GM18907 (cell line): ENCODE results near the gene HSD17B14.
"Not testable (repeated sequence)": the region's sequence is repeated elsewhere in the genome, so short reads cannot be mapped to it uniquely, and the experiment has no call there.

ENCODE experiments used
- ATAC-seq: cut with Tn5 transposase; IDR thresholded peaks from one replicate; pipeline ENCODE4 v1.9.1; 2021; ENCODE audit warnings: mild to moderate bottlenecking, moderate library complexity; ENCODE audit not compliant: unreplicated experiment

Gene HSD17B14

GRCh38 chr19:48836089-48837017 is at the start of gene HSD17B14:
HSD17B14 (minus strand) TSS chr19:48836491; CDS start chr19:48836411, 80 bp downstream.
- ATAC-seq = peak; percentile 21

- no peak for ATAC-seq
Observed at GRCh38 chr19:48883726-48884125, 47.4 kb upstream of the HSD17B14 start.

DNA sequence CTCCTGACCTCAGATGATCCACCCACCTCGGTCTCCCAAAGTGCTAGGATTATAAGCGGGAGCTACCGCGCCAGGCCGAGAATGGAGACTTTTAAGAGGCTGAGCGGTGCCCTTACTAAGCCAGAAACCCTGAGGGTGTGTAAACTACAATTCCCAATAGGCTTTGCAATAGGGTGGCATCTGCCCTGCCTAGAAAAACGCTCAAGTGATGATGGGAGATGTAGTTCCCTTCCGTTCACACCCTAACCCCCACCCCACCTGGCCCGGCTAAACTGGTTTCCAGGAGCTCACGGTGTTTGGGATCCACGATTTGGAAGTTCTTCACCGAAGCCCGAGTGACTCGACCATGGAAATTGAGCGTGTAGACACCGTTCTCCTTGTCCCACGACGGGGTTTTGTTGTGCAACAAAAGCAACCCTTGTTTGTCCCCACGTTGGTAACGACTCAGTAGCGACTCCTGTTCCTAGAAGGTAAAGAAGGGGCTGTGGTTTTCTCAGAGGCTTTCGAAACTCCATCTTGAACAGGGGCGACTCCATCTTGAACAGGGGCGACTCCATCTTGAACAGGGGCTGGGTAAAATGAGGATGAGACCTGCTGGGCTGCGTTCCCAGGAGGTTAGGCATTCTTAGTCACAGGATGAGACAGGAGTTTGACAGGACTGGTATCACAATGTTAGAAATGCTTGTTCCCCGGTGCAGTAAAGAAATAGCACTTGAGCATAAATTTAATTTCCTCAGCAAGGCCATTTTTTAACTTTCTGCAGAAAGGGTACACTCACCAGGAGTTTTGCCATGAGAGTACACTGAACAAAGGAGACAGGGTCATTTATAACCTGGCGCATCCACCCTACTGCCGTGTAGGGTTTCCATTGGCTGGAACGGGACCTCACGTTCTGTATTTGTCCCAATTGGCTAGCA is 45.7 kb upstream of the HSD17B14 start:
- no peak for ATAC-seq

- ATAC-seq = not testable (repeated sequence)
Observed at GRCh38 chr19:48879696-48880095, 43.4 kb upstream of the HSD17B14 start.

DNA sequence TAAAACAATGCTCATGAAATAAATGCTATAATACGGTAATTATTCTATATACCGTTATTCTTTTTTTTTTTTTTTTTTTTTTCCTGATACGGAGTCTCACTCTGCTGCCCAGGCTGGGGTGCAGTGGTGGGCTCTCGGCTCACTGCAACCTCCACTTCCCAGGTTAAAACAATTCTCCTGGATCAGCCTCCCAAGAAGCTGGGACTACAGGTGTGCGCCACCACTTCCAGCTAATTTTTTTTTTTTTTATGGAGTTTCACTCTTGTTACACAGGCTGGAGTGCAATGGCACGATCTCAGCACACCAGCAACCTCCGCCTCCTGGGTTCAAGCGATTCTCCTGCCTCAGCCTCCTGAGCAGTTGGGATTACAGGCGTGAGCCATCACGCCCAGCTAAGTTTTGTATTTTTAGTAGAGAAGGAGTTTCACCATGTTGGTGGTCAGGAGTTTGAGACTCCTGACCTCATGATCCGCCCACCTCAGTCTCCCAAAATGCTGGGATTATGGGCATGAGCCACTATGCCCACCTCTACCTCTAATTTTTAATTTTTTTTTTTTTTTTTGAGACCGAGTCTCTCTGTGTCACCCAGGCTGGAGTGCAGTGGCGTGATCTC is 42.8 kb upstream of the HSD17B14 start:
- ATAC-seq = no peak

DNA sequence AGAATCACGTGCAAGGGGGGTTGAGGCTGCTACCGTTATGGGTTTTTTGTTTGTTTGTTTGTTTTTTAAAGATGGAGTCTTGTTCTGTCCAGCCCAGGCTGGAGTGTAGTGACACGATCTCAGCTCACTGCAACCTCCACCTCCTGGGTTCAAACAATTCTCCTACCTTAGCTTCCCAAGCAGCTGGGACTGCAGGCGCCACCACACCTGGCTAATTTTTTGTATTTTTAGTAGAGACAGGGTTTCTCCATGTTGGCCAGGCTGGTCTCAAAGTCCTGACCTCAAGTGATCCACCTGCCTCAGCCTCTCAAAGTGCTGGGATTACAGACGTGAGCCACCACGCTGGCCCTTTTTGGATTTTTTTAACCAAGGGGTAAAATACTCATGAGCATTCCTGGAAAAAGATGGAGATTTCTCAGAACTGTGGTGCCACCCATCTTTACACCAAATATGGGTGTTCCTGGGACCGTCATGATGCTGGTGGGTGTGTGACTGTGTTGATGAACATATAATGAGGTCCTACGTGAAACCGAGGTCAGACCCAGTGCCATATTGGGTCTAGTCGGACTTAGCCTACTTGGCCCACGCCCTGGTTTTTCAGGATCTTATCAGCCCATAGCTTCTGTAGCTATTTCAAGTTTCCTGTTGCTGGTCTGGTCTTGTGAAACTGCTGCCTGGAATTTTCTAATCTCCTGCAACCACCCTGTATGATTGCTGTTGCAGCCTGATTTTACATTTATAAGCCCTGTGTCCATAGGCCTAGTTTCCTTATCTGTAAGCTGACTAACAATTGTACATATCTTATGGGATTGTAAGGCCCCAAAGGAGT is 42.1 kb upstream of the HSD17B14 start:
- ATAC-seq = no peak

DNA sequence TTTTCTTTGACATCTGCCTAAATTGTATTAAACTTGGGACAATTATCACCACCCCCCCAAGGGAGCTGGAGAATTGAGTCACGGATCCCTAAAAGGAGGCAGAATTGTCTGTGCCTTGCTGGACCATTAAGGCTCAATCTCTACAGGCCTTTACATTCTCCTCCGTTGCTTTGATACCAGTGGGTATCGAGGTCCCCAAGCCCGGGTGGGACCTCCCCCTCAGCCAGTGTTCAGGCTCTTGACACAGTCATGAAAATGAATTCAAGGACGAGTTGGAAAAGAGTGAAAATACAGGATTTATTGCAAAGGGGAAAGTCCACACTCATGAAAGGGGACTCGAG is 41.5 kb upstream of the HSD17B14 start:
- ATAC-seq = no peak

- ATAC-seq = not testable (repeated sequence)
Observed at GRCh38 chr19:48876043-48876981, 40.0 kb upstream of the HSD17B14 start.

DNA sequence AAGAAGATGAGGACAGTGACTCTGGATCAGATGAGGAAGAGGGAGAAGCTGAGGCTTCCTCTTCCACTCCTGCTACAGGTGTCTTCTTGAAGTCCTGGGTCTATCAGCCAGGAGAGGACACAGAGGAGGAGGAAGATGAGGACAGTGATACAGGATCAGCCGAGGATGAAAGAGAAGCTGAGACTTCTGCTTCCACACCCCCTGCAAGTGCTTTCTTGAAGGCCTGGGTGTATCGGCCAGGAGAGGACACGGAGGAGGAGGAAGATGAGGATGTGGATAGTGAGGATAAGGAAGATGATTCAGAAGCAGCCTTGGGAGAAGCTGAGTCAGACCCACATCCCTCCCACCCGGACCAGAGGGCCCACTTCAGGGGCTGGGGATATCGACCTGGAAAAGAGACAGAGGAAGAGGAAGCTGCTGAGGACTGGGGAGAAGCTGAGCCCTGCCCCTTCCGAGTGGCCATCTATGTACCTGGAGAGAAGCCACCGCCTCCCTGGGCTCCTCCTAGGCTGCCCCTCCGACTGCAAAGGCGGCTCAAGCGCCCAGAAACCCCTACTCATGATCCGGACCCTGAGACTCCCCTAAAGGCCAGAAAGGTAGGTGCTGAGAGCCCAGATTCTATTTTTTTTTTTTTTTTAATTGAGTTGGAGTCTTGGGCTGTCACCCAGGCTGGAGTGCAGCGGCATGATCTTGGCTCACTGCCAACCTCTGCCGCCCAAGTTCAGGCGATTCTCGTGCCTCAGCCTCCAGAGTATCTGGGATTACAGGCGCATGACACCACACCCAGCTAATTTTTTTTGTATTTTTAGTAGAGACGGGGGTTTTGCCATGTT is 38.2 kb upstream of the HSD17B14 start:
- no peak for ATAC-seq

GRCh38 chr19:48873476-48874302 is 37.4 kb upstream of the HSD17B14 start:
- no peak for ATAC-seq

DNA sequence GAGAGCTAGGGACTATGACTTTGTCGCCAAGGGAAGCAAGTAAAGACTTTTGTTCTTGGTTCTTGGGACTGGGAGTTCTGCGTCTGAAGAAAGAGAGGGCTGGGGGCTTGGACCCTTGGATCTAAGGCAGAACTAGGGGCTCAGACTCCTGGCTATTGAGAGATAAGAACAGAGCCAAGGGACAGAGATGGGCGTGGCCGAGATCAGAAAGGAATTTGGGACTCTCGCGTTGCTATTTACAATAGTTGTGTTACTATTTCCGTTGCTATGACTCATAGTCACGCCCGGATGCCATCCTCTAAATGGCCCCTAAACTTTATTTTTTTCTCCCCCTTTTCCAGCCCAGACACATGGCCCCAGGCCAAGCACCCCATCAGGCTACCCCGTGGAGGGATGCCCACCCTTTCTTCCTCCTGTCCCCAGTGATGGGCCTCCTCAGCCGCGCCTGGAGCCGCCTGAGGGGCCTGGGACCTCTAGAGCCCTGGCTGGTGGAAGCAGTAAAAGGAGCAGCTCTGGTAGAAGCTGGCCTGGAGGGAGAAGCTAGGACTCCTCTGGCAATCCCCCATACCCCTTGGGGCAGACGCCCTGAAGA is 36.7 kb upstream of the HSD17B14 start:
- peak; percentile 36 for ATAC-seq

GRCh38 chr19:48872182-48872883 is 36.0 kb upstream of the HSD17B14 start, which contains the start of gene PPP1R15A:
PPP1R15A (plus strand) TSS chr19:48872421; CDS start chr19:48873234, 813 bp downstream.
- ATAC-seq = peak; percentile 52

DNA sequence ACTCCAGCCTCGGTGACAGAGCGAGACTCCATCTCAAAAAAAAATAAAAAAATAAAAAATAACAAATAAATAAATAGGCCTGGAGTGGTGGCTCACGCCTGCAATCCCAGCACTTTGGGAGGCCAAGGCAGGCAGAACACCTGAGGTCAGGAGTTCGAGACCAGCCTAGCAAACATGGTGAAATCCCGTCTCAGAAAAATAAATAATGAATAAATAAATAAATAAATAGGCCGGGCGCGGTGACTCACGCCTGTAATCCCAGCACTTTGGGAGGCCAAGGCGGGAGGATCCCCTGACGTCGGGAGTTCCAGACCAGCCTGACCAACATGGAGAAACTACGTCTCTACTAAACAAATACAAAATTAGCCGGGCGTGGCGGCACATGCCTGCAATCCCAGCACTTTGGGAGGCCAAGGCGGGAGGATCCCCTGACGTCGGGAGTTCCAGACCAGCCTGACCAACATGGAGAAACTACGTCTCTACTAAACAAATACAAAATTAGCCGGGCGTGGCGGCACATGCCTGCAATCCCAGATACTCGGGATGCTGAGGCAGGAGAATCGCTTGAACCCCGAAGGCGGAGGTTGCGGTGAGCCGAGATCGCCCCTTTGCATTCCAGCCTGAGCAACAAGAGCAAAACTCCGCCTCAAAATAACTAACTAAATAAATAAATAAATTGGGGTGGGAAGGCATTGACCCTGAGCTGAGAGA is 35.3 kb upstream of the HSD17B14 start:
- ATAC-seq = not testable (repeated sequence)

- no peak for ATAC-seq
Observed at GRCh38 chr19:48870048-48870447, 33.8 kb upstream of the HSD17B14 start.

- no peak for ATAC-seq
Observed at GRCh38 chr19:48868114-48868886, 32.0 kb upstream of the HSD17B14 start, which contains the start of gene PLEKHA4. PLEKHA4 (minus strand) TSS chr19:48868617; CDS start chr19:48867620, 997 bp downstream.
